Keratinocyte (primary cell): ENCODE measurements around the gene NHP2.

Experiments used
- CTCF ChIP-seq, 3 experiments: IDR thresholded peaks in 1 of 3; conservative IDR thresholded peaks in 1 of 3; optimal IDR thresholded peaks in 1 of 3; 2 replicates in 2 of 3; 3 replicates in 1 of 3; pipeline versions ENCODE3 to v1.5.1; 2011; ENCODE audit warnings: low read length in 3 of 3, mild to moderate bottlenecking in 3 of 3, moderate library complexity in 2 of 3, control low read depth in 1 of 3, inconsistent platforms in 1 of 3; ENCODE audit not compliant: insufficient read depth in 2 of 3; ENCODE audit errors: extremely low read depth in 1 of 3
- EZH2 ChIP-seq: IDR thresholded peaks from one replicate; pipeline ENCODE4 v1.6.1; 2012; ENCODE audit warnings: inconsistent platforms, mild to moderate bottlenecking, low read length, moderate library complexity

GRCh38 chr5:178177569-178177968 is 23.9 kb upstream of the NHP2 start:
- no peak for TF ChIP-seq CTCF (optimal IDR thresholded peaks at IDR 0.05 in 1 of 3, IDR thresholded peaks at IDR 0.05 in 1 of 3, conservative IDR thresholded peaks at IDR 0.05 in 1 of 3; ENCODE audit: extremely low read depth in 1 of 3, insufficient read depth in 2 of 3, low read length in 3 of 3)
- no peak for TF ChIP-seq EZH2
